ENCODE measurements around the gene C22orf15. TPM values are rescaled to one million over a fixed set of nuclear protein-coding genes. Genes with fewer than 3 reads are reported as not detected.
A peak's percentile ranks its signal among the peaks of the same experiment; 100 is the strongest.

The C22orf15 gene
- total RNA-seq, 1 donor from 2014 or later = 0.36 TPM

DNA sequence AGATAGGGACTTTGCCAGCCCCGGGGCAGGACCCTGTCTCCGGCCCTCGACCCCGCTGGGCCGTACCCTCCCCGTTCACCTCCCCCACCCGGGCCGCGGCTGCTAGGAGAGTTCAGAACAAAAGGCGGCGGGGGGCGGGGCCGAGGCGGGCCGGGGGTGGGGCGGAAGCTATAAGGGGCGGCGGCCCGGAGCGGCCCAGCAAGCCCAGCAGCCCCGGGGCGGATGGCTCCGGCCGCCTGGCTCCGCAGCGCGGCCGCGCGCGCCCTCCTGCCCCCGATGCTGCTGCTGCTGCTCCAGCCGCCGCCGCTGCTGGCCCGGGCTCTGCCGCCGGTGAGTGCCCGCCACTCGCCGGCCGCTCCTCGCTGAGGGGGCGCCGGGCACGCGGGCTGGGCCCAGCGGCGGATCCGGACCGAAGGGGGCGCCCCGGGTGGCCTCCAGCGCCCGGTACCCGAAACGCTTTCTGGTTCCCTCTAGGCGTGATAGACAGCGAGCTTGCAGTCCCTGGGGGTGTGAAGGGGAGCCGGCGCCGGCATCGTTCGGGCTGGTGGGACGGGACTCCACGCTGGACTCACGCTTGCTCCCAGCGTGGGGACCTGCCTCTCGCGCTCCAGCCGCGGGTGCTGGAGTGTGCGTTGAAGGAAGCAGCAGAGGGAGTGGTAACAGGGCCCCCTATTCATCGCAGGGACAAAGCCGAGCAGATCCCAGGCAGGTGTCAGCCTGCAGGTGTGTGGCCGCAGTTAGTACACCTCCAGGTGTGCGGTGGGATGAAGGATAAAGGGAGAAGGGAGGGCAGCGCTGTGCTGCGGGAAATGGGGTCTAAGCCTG, 10.1 kb downstream of the C22orf15 start, which contains the start of gene MMP11:
Gene MMP11 (plus strand): TSS at position 201 of the 825 bp plus-strand sequence. CDS start 22 bp downstream, at position 223.
- H3K4me1 Mint-ChIP-seq = peaks cover 49% of the 10 kb centered on the region
- TF ChIP-seq, protein P1, sequence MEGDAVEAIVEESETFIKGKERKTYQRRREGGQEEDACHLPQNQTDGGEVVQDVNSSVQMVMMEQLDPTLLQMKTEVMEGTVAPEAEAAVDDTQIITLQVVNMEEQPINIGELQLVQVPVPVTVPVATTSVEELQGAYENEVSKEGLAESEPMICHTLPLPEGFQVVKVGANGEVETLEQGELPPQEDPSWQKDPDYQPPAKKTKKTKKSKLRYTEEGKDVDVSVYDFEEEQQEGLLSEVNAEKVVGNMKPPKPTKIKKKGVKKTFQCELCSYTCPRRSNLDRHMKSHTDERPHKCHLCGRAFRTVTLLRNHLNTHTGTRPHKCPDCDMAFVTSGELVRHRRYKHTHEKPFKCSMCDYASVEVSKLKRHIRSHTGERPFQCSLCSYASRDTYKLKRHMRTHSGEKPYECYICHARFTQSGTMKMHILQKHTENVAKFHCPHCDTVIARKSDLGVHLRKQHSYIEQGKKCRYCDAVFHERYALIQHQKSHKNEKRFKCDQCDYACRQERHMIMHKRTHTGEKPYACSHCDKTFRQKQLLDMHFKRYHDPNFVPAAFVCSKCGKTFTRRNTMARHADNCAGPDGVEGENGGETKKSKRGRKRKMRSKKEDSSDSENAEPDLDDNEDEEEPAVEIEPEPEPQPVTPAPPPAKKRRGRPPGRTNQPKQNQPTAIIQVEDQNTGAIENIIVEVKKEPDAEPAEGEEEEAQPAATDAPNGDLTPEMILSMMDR (IDR thresholded peaks at IDR 0.05; ENCODE audit: unreplicated experiment) = no peak
- DNase-seq (ENCODE audit: low spot score in 2 of 2, unreplicated experiment in 2 of 2) = peak in 1 of 2 experiments; percentile 57

DNA sequence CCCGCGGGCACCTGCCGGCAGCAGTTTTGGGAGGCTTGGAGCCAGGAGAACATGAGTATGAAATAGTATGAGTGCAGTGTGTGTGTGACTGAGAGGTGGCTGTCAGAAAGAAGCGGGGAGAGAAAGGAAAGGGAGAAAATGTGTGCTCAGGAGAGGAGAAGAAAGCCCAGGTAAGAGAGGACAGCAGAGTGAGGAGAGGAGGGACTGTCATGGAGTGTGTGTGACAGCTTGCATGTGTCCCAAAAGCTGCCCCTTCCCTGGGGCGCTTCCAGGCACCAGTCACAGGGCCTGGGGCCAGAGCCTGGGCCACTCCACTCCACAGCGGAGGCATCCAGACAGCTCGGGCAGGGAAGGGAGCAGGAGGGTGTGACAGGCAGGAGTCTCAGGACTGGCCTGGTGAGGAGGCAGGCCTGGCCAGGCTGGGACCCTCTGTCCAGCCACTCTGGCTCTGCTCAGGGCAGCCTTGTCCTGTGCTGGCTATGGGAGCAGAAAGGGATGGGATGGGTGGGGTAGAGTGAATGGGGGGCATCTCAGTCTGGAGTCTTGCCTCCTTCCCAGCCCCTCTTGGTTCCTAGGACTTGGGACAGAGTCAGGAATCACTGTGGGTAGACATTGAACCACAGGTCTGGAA, 10.8 kb downstream of the C22orf15 start:
- Mint-ChIP-seq H3K27ac (peak overlapping the region; percentile 54), H3K36me3 (no peaks in the 10 kb centered on the region), H3K4me3 (peak overlapping the region; percentile 73), H3K27me3 (ENCODE audit: low read depth) (no peaks in the 10 kb centered on the region), H3K4me1 (peaks cover 49% of the 10 kb centered on the region), H3K9me3 (no peaks in the 10 kb centered on the region)
- TF ChIP-seq, protein P1 (IDR thresholded peaks at IDR 0.05; ENCODE audit: unreplicated experiment) = no peak
- DNase-seq (ENCODE audit: low spot score in 2 of 2, unreplicated experiment in 2 of 2) = no peak

More for the DNA sequence above, 10.1 kb downstream of the C22orf15 start, which contains the start of gene MMP11:
- H3K4me3 Mint-ChIP-seq = peak within 1 kb of the TSS; percentile 73
- no peaks in the 10 kb centered on the region for H3K9me3 Mint-ChIP-seq
- H3K27me3 Mint-ChIP-seq (ENCODE audit: low read depth) = no peaks in the 10 kb centered on the region
- H3K27ac Mint-ChIP-seq = peak within 1 kb of the TSS; percentile 69
- no peaks in the 10 kb centered on the region for H3K36me3 Mint-ChIP-seq

DNA sequence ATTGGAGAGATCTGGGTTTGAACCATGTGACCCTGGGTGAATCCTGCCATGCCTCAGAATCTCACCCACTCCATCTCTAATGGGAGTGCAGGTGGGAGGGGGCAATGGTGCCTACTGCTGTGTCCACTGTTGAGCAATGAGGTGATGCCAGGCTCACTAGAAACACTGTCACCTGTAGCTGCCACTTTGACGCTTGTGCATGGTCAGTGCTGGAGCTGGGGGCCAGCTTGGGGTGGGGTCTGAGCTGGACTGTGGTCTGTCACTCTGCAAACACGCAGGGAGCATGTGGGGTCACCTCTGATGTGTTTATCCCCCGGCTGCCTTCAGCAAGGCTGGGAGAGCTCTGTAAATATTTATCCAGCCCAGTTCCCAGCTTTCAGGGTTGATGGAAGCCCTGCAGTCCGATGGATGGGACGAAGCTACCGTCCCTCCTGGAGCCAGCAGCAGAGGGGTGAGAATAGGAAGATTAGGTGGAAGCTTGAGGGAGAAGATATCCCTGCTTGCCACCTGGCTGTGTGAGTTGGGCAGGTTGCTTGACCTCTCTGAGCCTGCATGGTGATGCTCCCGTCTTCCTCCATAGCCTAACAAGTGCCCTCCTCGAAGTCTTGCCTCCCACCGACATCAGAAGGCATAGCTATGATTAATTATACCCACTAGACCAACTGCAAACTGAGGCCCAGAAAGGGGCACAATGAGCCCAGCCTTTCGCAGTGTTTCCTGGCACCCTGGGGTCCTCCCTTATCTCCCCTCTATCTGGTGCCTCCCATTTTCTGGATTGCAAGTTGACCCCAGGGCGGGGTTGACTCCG, 11.5 kb downstream of the C22orf15 start:
- Mint-ChIP-seq H3K4me1 (peaks cover 45% of the 10 kb centered on the region), H3K9me3 (no peaks in the 10 kb centered on the region), H3K4me3 (peak overlapping the region; percentile 73), H3K27me3 (ENCODE audit: low read depth) (no peaks in the 10 kb centered on the region), H3K27ac (peak overlapping the region; percentile 79), H3K36me3 (no peaks in the 10 kb centered on the region)
- DNase-seq (ENCODE audit: low spot score in 2 of 2, unreplicated experiment in 2 of 2) = no peak
- TF ChIP-seq, protein P1 (IDR thresholded peaks at IDR 0.05; ENCODE audit: unreplicated experiment) = no peak

DNA sequence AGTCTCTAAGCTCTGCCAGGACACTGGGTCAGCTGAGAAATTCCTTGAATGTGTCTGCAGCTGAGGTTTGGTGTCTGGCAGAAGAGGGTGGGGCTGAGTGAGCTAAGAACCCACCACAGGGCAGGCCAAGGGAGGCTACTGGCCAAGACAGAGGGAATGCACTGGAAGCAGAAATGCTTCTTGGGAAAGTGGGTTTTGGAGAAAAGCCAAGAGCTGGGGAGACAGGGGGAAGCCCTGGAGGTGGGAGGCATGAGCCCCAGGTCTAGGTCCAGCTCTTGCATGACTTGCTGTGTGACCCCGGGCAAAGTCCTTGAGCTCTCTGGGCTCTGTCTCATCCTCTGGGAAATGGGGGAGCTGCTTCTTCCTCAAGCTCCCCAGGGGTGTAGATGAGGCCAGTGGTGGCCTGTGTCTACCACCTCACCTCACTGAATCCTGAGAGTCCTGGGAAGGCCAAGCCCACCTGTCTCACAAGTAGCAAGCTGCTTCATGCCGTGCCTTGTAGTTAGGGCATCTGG, 12.2 kb downstream of the C22orf15 start:
- Mint-ChIP-seq H3K4me1 (peaks cover 44% of the 10 kb centered on the region), H3K4me3 (peak overlapping the region; percentile 73), H3K27me3 (ENCODE audit: low read depth) (no peaks in the 10 kb centered on the region), H3K27ac (peak overlapping the region; percentile 79), H3K36me3 (peaks cover 3% of the 10 kb centered on the region), H3K9me3 (no peaks in the 10 kb centered on the region)
- TF ChIP-seq, protein P1 (IDR thresholded peaks at IDR 0.05; ENCODE audit: unreplicated experiment) = no peak
- no peak for DNase-seq (ENCODE audit: low spot score in 2 of 2, unreplicated experiment in 2 of 2)

DNA sequence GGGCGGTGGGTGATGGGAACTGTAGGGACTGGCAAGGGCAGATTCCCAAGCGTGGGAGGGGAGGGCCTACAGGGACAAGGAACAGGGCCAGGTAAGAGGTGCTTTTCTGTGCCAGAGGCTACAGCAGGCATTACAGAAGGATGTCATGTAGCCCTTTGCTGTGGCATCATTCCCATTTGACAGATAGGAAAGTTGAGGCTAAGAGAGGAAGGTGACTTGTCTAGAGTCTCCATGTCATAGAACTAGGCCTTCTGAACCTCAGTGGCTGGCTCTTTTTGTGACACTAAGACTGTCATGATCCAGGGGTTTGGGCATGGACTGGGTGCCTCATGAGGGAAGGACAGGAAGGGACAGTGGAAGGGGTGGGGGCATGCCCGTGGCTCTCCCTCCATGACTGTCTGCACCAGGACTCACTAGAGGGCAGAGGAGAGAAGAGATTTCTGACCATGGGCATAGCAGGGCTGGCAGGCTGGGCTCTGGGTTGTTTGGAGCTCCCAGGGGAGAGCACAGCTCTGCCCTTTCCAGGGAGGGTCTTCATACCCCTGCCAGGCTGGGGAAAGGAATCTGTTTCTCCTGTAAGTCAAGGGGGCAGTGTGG, 13.1 kb downstream of the C22orf15 start:
- DNase-seq (ENCODE audit: low spot score in 2 of 2, unreplicated experiment in 2 of 2) = no peak
- no peaks in the 10 kb centered on the region for H3K27me3 Mint-ChIP-seq (ENCODE audit: low read depth)
- H3K4me3 Mint-ChIP-seq = peak overlapping the region; percentile 46
- H3K27ac Mint-ChIP-seq = peak overlapping the region; percentile 81
- TF ChIP-seq, protein P1 (IDR thresholded peaks at IDR 0.05; ENCODE audit: unreplicated experiment) = no peak
- no peaks in the 10 kb centered on the region for H3K9me3 Mint-ChIP-seq
- peaks cover 43% of the 10 kb centered on the region for H3K4me1 Mint-ChIP-seq
- H3K36me3 Mint-ChIP-seq = peaks cover 3% of the 10 kb centered on the region
